ENCODE data around the gene TRIM39.

DNA sequence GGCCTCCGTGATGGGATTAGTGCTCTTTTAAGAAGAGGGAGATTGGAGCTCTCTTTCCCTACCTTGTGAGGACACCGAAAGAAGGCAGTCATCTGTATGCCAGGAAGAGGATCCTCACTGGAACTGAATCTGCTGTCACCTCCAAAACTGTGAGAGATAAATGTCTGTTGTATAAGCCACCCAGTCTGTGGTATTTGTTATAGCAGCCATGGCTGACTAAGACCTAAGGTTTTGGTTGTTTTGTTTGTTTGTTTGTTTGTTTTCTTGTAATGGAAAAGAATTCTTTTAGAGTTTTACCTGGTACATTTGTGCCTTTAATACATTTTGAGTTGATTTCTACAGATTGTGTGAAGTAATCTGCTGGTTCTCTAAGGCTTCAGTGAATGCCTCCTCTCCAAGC is 25.8 kb downstream of the TRIM39 start:
- TF ChIP-seq, protein P1, sequence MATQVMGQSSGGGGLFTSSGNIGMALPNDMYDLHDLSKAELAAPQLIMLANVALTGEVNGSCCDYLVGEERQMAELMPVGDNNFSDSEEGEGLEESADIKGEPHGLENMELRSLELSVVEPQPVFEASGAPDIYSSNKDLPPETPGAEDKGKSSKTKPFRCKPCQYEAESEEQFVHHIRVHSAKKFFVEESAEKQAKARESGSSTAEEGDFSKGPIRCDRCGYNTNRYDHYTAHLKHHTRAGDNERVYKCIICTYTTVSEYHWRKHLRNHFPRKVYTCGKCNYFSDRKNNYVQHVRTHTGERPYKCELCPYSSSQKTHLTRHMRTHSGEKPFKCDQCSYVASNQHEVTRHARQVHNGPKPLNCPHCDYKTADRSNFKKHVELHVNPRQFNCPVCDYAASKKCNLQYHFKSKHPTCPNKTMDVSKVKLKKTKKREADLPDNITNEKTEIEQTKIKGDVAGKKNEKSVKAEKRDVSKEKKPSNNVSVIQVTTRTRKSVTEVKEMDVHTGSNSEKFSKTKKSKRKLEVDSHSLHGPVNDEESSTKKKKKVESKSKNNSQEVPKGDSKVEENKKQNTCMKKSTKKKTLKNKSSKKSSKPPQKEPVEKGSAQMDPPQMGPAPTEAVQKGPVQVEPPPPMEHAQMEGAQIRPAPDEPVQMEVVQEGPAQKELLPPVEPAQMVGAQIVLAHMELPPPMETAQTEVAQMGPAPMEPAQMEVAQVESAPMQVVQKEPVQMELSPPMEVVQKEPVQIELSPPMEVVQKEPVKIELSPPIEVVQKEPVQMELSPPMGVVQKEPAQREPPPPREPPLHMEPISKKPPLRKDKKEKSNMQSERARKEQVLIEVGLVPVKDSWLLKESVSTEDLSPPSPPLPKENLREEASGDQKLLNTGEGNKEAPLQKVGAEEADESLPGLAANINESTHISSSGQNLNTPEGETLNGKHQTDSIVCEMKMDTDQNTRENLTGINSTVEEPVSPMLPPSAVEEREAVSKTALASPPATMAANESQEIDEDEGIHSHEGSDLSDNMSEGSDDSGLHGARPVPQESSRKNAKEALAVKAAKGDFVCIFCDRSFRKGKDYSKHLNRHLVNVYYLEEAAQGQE (IDR thresholded peaks at IDR 0.05; ENCODE audit: borderline replicate concordance) = no peak
- TF ChIP-seq, protein P2, sequence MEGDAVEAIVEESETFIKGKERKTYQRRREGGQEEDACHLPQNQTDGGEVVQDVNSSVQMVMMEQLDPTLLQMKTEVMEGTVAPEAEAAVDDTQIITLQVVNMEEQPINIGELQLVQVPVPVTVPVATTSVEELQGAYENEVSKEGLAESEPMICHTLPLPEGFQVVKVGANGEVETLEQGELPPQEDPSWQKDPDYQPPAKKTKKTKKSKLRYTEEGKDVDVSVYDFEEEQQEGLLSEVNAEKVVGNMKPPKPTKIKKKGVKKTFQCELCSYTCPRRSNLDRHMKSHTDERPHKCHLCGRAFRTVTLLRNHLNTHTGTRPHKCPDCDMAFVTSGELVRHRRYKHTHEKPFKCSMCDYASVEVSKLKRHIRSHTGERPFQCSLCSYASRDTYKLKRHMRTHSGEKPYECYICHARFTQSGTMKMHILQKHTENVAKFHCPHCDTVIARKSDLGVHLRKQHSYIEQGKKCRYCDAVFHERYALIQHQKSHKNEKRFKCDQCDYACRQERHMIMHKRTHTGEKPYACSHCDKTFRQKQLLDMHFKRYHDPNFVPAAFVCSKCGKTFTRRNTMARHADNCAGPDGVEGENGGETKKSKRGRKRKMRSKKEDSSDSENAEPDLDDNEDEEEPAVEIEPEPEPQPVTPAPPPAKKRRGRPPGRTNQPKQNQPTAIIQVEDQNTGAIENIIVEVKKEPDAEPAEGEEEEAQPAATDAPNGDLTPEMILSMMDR (IDR thresholded peaks at IDR 0.05; ENCODE audit: poor library complexity, severe bottlenecking) = no peak
- no peak for TF ChIP-seq EP300 (conservative IDR thresholded peaks at IDR 0.05; ENCODE audit: poor library complexity, severe bottlenecking)
